ENCODE results near the gene LMOD1. TPM values are rescaled to one million over a fixed set of nuclear protein-coding genes. Genes with fewer than 3 reads are reported as not detected.

LMOD1 gene
- total and polyA plus RNA-seq, 2 of the 8 experiments (the other 6 are each of a cell fraction or from before 2014, with no cell fraction given): 0.77 to 1.4 TPM

DNA sequence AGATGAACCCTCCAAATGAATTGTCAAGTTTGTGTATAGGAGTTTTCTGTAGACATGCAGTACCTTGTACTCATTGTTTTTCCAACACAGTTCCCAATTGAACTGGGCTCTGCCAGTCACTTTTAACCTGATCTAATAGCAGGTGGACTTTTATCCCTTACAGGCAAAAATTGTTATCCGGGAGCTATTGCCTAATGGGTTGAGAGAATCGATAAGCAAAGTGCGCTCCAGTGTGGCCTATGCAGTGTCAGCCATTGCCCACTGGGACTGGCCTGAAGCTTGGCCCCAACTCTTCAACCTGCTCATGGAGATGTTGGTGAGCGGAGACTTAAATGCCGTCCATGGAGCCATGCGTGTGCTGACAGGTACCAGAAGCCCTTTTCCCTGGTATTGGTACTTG lies 98.1 kb downstream of the LMOD1 start:
- Histone ChIP-seq H2BK120ac (replicated peaks; ENCODE audit: low read depth, low read length) (no peak overlapping the region), H3K56ac (replicated peaks; ENCODE audit: insufficient read length, low read depth, low read length) (no peak overlapping the region), H2BK5ac (ENCODE audit: low read depth, low read length) (no peak overlapping the region), H2BK12ac (ENCODE audit: low read depth, low read length) (no peak overlapping the region), H3K18ac (ENCODE audit: extremely low read depth, low read length) (no peak overlapping the region), H2AK5ac (ENCODE audit: low read depth, low read length) (no peak overlapping the region), H4K91ac (replicated peaks; ENCODE audit: insufficient read length, low read length) (no peak overlapping the region), H3K27me3 (replicated peaks in 1 of 4; ENCODE audit: control insufficient read depth in 3 of 4, extremely low read depth in 1 of 4, insufficient read depth in 3 of 4, low read length in 3 of 4) (no peaks in the 10 kb centered on the region), H4K8ac (ENCODE audit: extremely low read depth, insufficient read depth, low read length) (no peak overlapping the region; the same call in 1 of the 2 replicates), H3K36me3 (ENCODE audit: control insufficient read depth in 2 of 4, insufficient read depth in 4 of 4, low read length in 3 of 4) (peaks cover 25 to 63% (median 51%) of the 10 kb centered on the region in 4 experiments), H4K5ac (ENCODE audit: insufficient read length, low read depth, low read length) (no peak overlapping the region), H2BK15ac (ENCODE audit: low read length) (no peak overlapping the region), H2AFZ (ENCODE audit: low read length) (no peak overlapping the region), H3K27ac (ENCODE audit: low read depth, low read length) (no peak overlapping the region), H3K79me2 (ENCODE audit: control insufficient read depth in 1 of 2, insufficient read depth in 2 of 2, low read length in 2 of 2) (peaks cover under 1 to 52% of the 10 kb centered on the region in 2 experiments; a peak in 3 of 4 replicates), H3K4me3 (ENCODE audit: extremely low read depth in 1 of 4, insufficient read depth in 2 of 4, low read depth in 3 of 4, low read length in 4 of 4) (no peak overlapping the region), H3K79me1 (ENCODE audit: low read depth, low read length) (peaks cover under 1% of the 10 kb centered on the region; the same call in 1 of the 2 replicates), H2BK20ac (ENCODE audit: low read length) (no peak overlapping the region), H4K20me1 (replicated peaks in 1 of 2; ENCODE audit: control insufficient read depth in 1 of 2, insufficient read depth in 2 of 2, low read length in 2 of 2) (peaks cover 9% of the 10 kb centered on the region in 2 experiments), H3K23me2 (ENCODE audit: low read depth, low read length) (no peaks in the 10 kb centered on the region), H3K4me1 (replicated peaks in 1 of 4; ENCODE audit: control insufficient read depth in 3 of 4, insufficient read depth in 4 of 4, low read length in 3 of 4) (no peaks in the 10 kb centered on the region), H3K23ac (ENCODE audit: insufficient read length) (no peak overlapping the region), H3K9me3 (ENCODE audit: insufficient read depth in 2 of 2, low read depth in 1 of 2, low read length in 1 of 2) (no peaks in the 10 kb centered on the region), H3K9ac (replicated peaks in 1 of 4; ENCODE audit: extremely low read depth in 1 of 4, low read depth in 3 of 4, low read length in 3 of 4) (no peak overlapping the region), H3K14ac (ENCODE audit: insufficient read length) (no peak overlapping the region), H3K4ac (replicated peaks; ENCODE audit: insufficient read length, low read depth, low read length) (no peak overlapping the region), H3K4me2 (ENCODE audit: insufficient read depth in 1 of 2, low read depth in 2 of 2, low read length in 2 of 2) (no peak overlapping the region)
- ChIA-PET CTCF (ENCODE audit: partially characterized antibody) (interaction anchor here (0.8 to 3.3 kb wide), 8 partner anchors 10 to 317 kb away, joined by 3 to 12 read pairs (median 4); no protein-coding TSS in a partner anchor), POLR2A (ENCODE audit: partially characterized antibody) (interaction anchor here (0.7 to 1.0 kb wide), 3 partner anchors 16 to 162 kb away, joined by 3 to 5 read pairs (median 3); partner anchors contain the start of genes ELF3 and IPO9)
- no peak for FAIRE-seq
- TF ChIP-seq GTF2F1 (IDR thresholded peaks at IDR 0.05; ENCODE audit: borderline replicate concordance, low read depth, low read length) (no peak), SP1 (IDR thresholded peaks at IDR 0.05; ENCODE audit: low read depth, low read length) (no peak), POLR2A (IDR thresholded peaks at IDR 0.05; ENCODE audit: control extremely low read depth in 1 of 2, low read depth in 2 of 2, low read length in 2 of 2) (no peak), TAF1 (IDR thresholded peaks at IDR 0.05; ENCODE audit: low read depth, low read length) (no peak), CREB1 (IDR thresholded peaks at IDR 0.05) (no peak), JUN (IDR thresholded peaks at IDR 0.05; ENCODE audit: low read depth, low read length) (no peak), SIX5 (IDR thresholded peaks at IDR 0.05; ENCODE audit: low read depth, low read length) (no peak), CBX5 (IDR thresholded peaks at IDR 0.05; ENCODE audit: low read depth, low read length) (no peak), HDAC2 (IDR thresholded peaks at IDR 0.05; ENCODE audit: borderline replicate concordance in 1 of 2, low read depth in 2 of 2, low read length in 2 of 2) (no peak), SAP30 (IDR thresholded peaks at IDR 0.05; ENCODE audit: insufficient read depth, insufficient replicate concordance, low read length) (no peak), SIRT6 (IDR thresholded peaks at IDR 0.05; ENCODE audit: low read length) (no peak)
- 96% methylated on average over 6 of the region's 6 CpGs; no CpG with 5 or more reads in 1 of the 2 experiments for WGBS, 2 experiments (ENCODE audit: extremely low coverage in 1 of 2, insufficient coverage in 1 of 2, insufficient read length in 1 of 2, insufficient replicate concordance in 2 of 2, low coverage in 1 of 2, low lambda C conversion rate in 2 of 2, missing lambda C conversion rate in 1 of 2)
- no peak for DNase-seq (ENCODE audit: low read depth in 1 of 2, low spot score in 2 of 2)
